SK-N-MC (cell line): ENCODE data around the gene OSTN.

Experiments
- DNase-seq: peaks from one replicate; pipeline ENCODE4 v3.0.0-alpha.2; 2011; ENCODE audit warnings: low read depth, low spot score
- H3K27ac ChIP-seq: fragments of 200-600 bp; sonication (generic); 2 replicates; pipeline ENCODE4 v1.5.1; 2016; ENCODE audit warnings: mixed run types
- H3K36me3 ChIP-seq: fragments of 200-600 bp; sonication (generic); 2 replicates; pipeline ENCODE4 v1.6.1; 2017; ENCODE audit warnings: antibody characterized with exemption, low read length, mixed read lengths; ENCODE audit not compliant: insufficient read depth
- H3K4me3 ChIP-seq: fragments of 200-600 bp; sonication (generic); 2 replicates; pipeline ENCODE4 v1.5.1; 2016
- H3K9ac ChIP-seq: fragments of 200-600 bp; sonication (generic); 2 replicates; pipeline ENCODE4 v1.8.0; 2017; ENCODE audit warnings: mixed run types, mixed read lengths; ENCODE audit not compliant: insufficient read length
- H3K9me3 ChIP-seq: fragments of 200-600 bp; sonication (generic); 2 replicates; pipeline ENCODE4 v1.6.1; 2017; ENCODE audit warnings: low read depth, mild to moderate bottlenecking, antibody characterized with exemption, low read length, moderate library complexity, mixed read lengths
- EZH2 ChIP-seq: fragments of 200-600 bp; sonication (generic); IDR thresholded peaks from one replicate; pipeline ENCODE4 v1.6.1; 2017; ENCODE audit warnings: antibody characterized with exemption
- FOXP2 ChIP-seq: optimal IDR thresholded peaks from 2 replicates; pipeline ENCODE3; 2011; ENCODE audit warnings: mild to moderate bottlenecking, moderate library complexity; ENCODE audit not compliant: insufficient read depth; ENCODE audit errors: extremely low read length, control extremely low read depth
- POLR2AphosphoS5 ChIP-seq: IDR thresholded peaks from 2 replicates; pipeline ENCODE4 v1.6.1; 2012; ENCODE audit warnings: mild to moderate bottlenecking, low read depth, low read length, borderline replicate concordance

OSTN gene

GRCh38 chr3:191198932-191199331 lies at the start of gene OSTN:
TSS of gene OSTN (plus strand) at chr3:191199241. CDS start at chr3:191212533, 13,292 bp downstream.
- no peaks in the 10 kb centered on the region for H3K9me3 ChIP-seq
- H3K9ac ChIP-seq, result no peak within 1 kb of the TSS
- H3K36me3 ChIP-seq, result no peaks in the 10 kb centered on the region
- DNase-seq, result no peak
- TF ChIP-seq EZH2, result no peak
- TF ChIP-seq POLR2AphosphoS5, result no peak
- TF ChIP-seq FOXP2, result no peak
- no peak within 1 kb of the TSS for H3K4me3 ChIP-seq
- H3K27ac ChIP-seq, result no peak within 1 kb of the TSS

GRCh38 chr3:191151653-191152052 lies 47.4 kb upstream of the OSTN start:
- Histone ChIP-seq H3K9me3 (no peaks in the 10 kb centered on the region; the same call in 1 of the 2 replicates), H3K4me3 (no peak overlapping the region), H3K36me3 (no peaks in the 10 kb centered on the region), H3K9ac (no peak overlapping the region), H3K27ac (no peak overlapping the region)
- DNase-seq, result no peak
- no peak for TF ChIP-seq POLR2AphosphoS5

- H3K27ac ChIP-seq, result no peak overlapping the region
- no peaks in the 10 kb centered on the region; the same call in 1 of the 2 replicates for H3K9me3 ChIP-seq
- H3K4me3 ChIP-seq, result no peak overlapping the region
- DNase-seq, result no peak
- no peak for TF ChIP-seq FOXP2
- TF ChIP-seq POLR2AphosphoS5, result no peak
- TF ChIP-seq EZH2, result no peak
- no peak overlapping the region for H3K9ac ChIP-seq
- no peaks in the 10 kb centered on the region for H3K36me3 ChIP-seq
These were observed 44.2 kb upstream of the OSTN start for GRCh38 chr3:191154827-191155226.

GRCh38 chr3:191158247-191158646 lies 40.8 kb upstream of the OSTN start:
- TF ChIP-seq POLR2AphosphoS5 (no peak), EZH2 (no peak), FOXP2 (no peak)
- Histone ChIP-seq H3K9me3 (no peaks in the 10 kb centered on the region; the same call in 1 of the 2 replicates), H3K27ac (no peak overlapping the region)

GRCh38 chr3:191158815-191159214 lies 40.2 kb upstream of the OSTN start:
- no peaks in the 10 kb centered on the region; the same call in 1 of the 2 replicates for H3K9me3 ChIP-seq
- no peak for DNase-seq
- no peak overlapping the region for H3K4me3 ChIP-seq
- no peak overlapping the region for H3K27ac ChIP-seq
- TF ChIP-seq POLR2AphosphoS5 (no peak), EZH2 (no peak), FOXP2 (no peak)
- no peaks in the 10 kb centered on the region for H3K36me3 ChIP-seq
- no peak overlapping the region for H3K9ac ChIP-seq

More at GRCh38 chr3:191158247-191158646, 40.8 kb upstream of the OSTN start:
- no peak for DNase-seq
- no peak overlapping the region for H3K4me3 ChIP-seq
- no peak overlapping the region for H3K9ac ChIP-seq
- no peaks in the 10 kb centered on the region for H3K36me3 ChIP-seq

GRCh38 chr3:191165802-191166201 lies 33.2 kb upstream of the OSTN start:
- no peak for DNase-seq
- TF ChIP-seq FOXP2, result no peak

GRCh38 chr3:191166368-191166767 lies 32.7 kb upstream of the OSTN start:
- DNase-seq, result no peak
- Histone ChIP-seq H3K36me3 (no peaks in the 10 kb centered on the region), H3K9me3 (no peaks in the 10 kb centered on the region), H3K9ac (no peak overlapping the region), H3K27ac (no peak overlapping the region), H3K4me3 (no peak overlapping the region)
- TF ChIP-seq FOXP2 (no peak), EZH2 (no peak), POLR2AphosphoS5 (no peak)

More at GRCh38 chr3:191165802-191166201, 33.2 kb upstream of the OSTN start:
- Histone ChIP-seq H3K9me3 (no peaks in the 10 kb centered on the region), H3K9ac (no peak overlapping the region), H3K27ac (no peak overlapping the region), H3K4me3 (no peak overlapping the region), H3K36me3 (no peaks in the 10 kb centered on the region)

- no peak for TF ChIP-seq FOXP2
- no peak for TF ChIP-seq EZH2
- no peak for TF ChIP-seq POLR2AphosphoS5
- no peak overlapping the region for H3K27ac ChIP-seq
- H3K9ac ChIP-seq, result no peak overlapping the region
- DNase-seq, result no peak
- no peaks in the 10 kb centered on the region for H3K36me3 ChIP-seq
- H3K9me3 ChIP-seq, result no peaks in the 10 kb centered on the region
- H3K4me3 ChIP-seq, result no peak overlapping the region
These were observed 29.5 kb upstream of the OSTN start for GRCh38 chr3:191169566-191169965.

- Histone ChIP-seq H3K9ac (no peak overlapping the region), H3K9me3 (no peaks in the 10 kb centered on the region), H3K4me3 (no peak overlapping the region), H3K27ac (no peak overlapping the region), H3K36me3 (no peaks in the 10 kb centered on the region)
- no peak for DNase-seq
- TF ChIP-seq EZH2, result no peak
- TF ChIP-seq FOXP2, result no peak
- TF ChIP-seq POLR2AphosphoS5, result no peak
These were observed 28.9 kb upstream of the OSTN start for GRCh38 chr3:191170097-191170496.
